Activated naive CD4-positive, alpha-beta T cell treated with anti-CD3 and anti-CD28 coated beads, Interleukin-2, amount 50 U/mL, for 72 hours (primary cell): ENCODE results near the gene TFEB. TPM values are rescaled to one million over a fixed set of nuclear protein-coding genes. Genes with fewer than 3 reads are reported as not detected.

Experiments
- ATAC-seq, 2 donors: fragments of 150-1000 bp; cut with Tn5 transposase; 2 replicates each; pipeline ENCODE4 v1.10.0; 2021; ENCODE audit warnings: mild to moderate bottlenecking in 2 of 2, moderate library complexity in 2 of 2
- DNase-seq, 2 donors: peaks; one replicate each; pipeline ENCODE4 v3.0.0; 2021 to 2022; ENCODE audit warnings: low spot score in 2 of 2
- H3K27ac Mint-ChIP-seq, 2 donors: one replicate each; pipeline ENCODE4 v1.8.0; 2022; ENCODE audit warnings: mild to moderate bottlenecking in 2 of 2, mixed read lengths in 2 of 2
- H3K36me3 Mint-ChIP-seq, 2 donors: one replicate each; pipeline ENCODE4 v1.8.0; 2022; ENCODE audit warnings: mixed read lengths in 2 of 2
- H3K9me3 Mint-ChIP-seq, 2 donors: one replicate each; pipeline ENCODE4 v1.8.0; 2022; ENCODE audit warnings: mixed read lengths in 2 of 2
- total RNA-seq, 2 donors: library from RNA; stranded (reverse); gene quantifications; one replicate each; pipeline ENCODE4 v1.2.3, GENCODE V29; 2022

The TFEB gene
- total RNA-seq, 2 donors from 2014 or later = 3.0 to 14.4 TPM

DNA sequence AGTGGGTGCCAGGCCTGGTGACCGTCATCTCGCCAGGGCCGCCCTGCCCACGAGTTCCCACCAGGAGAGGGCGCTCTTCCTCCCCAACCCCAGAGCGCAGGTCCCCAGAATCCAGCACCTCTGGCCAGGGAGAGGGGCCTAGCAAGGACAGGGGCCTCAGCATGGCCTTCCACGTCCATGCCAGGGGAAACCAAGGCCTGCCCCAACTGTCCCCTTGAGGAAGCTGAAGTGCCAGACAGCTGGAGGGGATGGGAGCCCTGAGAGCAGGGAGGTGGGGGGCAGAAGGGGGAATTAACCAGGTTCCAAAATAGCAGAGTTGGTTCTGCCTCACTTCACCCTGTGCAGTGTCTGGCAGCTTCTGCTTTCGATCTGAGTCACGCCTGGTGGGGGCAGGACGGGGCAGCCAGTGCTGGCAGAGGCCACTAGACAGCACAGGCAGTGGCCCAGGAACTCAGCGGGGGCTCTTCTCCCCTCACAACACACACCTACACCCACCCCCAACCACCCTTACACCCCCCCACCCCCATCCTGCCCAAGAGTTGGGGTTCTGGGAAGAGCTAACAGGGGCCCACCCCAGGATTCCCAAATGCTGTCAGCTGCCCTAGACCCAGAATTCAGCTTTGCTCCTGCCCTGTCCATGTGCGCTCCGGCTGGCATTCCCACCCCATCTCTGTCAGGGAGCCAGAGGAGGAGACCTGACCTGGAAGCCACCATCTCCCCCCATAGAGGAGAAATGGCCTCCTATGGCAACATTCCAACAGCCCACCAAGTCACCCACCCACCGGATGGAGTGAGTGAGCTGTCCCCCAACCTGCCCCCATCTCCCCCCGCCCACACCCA lies 29.2 kb downstream of the TFEB start:
- Mint-ChIP-seq H3K27ac (peak overlapping the region; percentile 78 to 84), H3K9me3 (no peaks in the 10 kb centered on the region), H3K36me3 (no peaks in the 10 kb centered on the region)
- peak; percentile 63 to 70 for DNase-seq
- ATAC-seq = peak; percentile 90 to 93

- no peaks in the 10 kb centered on the region for H3K36me3 Mint-ChIP-seq
- DNase-seq (no peak), ATAC-seq (no peak)
- H3K9me3 Mint-ChIP-seq = no peaks in the 10 kb centered on the region
- peak overlapping the region; percentile 51 to 78 for H3K27ac Mint-ChIP-seq
Observed at GRCh38 chr6:41705311-41705995, 30.0 kb downstream of the TFEB start.

DNA sequence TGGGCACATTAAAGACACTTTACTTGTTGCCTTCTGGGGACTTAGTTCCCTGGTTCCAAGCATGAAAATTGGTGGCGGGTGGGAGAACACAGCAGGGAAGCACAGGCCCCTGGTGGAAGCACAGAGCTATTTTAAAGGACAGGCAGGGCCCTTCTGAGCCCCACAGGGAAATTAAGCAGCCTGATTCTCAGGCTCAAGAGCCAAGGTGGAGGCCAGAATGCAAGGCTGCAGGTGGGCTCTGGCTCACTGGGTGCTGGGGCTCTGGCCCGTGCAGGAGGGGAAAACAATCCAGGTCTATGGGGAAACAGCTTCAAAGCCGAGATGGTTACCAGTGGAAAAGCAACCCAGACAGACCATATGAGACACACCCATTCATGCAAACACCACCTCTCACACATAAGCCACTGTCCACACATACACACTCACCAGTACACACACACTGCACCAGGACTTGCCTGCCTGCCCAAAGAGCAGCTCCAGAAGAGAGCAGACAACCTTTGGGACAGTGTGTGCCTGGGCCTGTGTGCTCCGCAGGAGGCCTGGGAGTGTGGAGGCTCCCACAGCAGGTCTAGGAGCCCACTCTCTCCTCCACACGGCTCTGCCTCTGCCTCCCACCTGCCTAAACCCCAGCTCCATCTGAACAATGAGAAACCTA lies 30.6 kb downstream of the TFEB start:
- Mint-ChIP-seq H3K27ac (peak overlapping the region in 1 of 2 donors; percentile 78), H3K36me3 (no peaks in the 10 kb centered on the region), H3K9me3 (no peaks in the 10 kb centered on the region)
- ATAC-seq = no peak
- no peak for DNase-seq

DNA sequence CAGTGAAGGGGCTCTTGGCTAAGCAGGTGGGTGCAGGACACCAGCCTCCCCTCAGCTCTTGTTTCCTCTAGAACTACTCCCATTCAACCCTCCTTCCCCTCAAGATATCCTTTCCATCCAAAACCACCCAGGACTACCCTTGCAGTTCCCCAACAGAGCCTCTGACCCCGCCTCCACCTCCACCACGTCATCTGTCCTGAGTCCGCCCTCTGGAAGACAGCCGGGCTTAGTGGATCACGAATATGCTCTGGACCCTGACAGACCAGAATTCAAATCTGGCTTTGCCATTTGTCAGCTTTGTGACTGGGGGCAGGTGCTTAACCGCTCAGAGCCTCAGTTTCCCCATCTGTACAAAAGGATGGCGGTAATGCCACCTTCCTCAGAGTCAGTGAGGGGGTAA lies 31.4 kb downstream of the TFEB start:
- DNase-seq = no peak
- no peak for ATAC-seq
- no peaks in the 10 kb centered on the region for H3K36me3 Mint-ChIP-seq
- no peaks in the 10 kb centered on the region for H3K9me3 Mint-ChIP-seq
- H3K27ac Mint-ChIP-seq = peak overlapping the region; percentile 4 to 84

- no peaks in the 10 kb centered on the region for H3K9me3 Mint-ChIP-seq
- no peaks in the 10 kb centered on the region for H3K36me3 Mint-ChIP-seq
- DNase-seq = no peak
- no peak for ATAC-seq
- no peak overlapping the region for H3K27ac Mint-ChIP-seq
Observed at GRCh38 chr6:41702771-41703494, 32.5 kb downstream of the TFEB start.

DNA sequence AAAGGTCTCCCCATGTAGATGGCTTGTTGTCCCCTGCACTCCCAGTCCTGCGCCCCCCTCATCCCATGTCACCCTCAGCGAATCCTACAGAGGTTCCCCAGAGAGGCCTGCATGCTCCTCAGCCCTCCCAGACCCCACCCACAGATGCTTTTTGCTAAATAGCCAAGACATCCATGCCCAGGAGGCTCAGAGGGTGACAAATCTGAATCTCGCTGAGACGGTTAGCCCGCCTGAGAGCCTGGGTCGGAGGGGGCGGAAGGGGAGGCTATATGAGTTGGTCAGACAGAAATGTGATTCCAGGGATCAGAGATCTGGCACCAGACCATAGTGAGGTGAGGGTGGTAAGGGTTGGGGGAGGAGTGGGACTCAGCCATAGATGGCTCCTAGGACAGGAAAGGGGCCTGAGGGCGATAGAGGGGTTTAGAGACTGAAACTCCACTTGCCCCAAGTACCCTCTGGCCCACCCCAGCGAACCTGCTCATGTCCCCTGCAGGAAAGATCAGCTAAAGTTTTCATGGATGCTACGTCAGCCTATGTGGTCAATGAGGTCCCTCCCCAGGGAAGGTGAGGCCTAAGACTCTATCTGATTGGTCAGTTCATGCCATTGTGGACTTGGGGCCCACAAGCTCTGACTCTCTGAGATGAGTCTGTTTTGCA lies 33.2 kb downstream of the TFEB start:
- no peaks in the 10 kb centered on the region for H3K36me3 Mint-ChIP-seq
- H3K27ac Mint-ChIP-seq = no peak overlapping the region
- H3K9me3 Mint-ChIP-seq = no peaks in the 10 kb centered on the region
- ATAC-seq (no peak), DNase-seq (no peak)

DNA sequence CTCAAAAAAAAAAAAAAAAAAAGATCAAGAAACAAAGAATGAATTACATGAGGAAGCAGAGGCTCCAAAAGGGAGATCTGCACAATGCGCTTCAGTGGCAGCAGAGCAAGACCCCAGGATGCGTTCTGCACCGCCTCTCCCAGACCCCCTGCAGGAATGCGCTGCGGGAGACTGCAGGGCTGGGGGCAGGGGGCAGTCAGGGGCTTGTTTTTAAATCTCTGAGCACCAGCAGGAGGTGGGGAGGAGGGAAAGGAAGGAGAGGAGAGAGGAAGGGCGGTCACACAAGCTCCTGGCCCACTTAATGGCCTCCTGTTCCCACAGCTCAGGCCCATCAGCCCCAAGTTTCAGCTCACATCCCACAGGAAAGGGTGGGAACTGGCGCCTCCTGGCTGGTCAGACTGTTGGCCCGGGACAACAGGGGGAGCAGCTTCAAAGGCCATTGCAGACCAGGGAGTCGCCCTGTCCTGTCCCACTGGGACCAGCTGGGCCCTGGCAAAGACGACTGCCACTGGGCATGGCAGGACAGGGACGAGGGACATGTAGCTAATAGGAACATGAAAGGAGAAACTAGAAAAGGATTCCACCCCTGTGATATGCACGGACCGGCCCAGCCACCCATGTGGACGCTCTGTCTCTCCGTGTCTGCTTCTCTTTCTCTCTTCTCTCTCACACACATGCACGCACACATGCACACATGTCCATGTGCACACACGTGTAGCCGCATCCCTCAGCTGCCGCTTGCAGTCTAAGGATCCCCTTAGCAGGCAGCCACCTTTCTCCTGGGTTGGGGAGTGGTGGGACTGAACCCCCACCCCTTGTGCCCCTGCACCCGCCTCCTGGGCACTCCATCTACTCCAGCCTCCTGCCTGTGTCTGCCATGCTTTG lies 34.7 kb downstream of the TFEB start:
- no peak for DNase-seq
- no peak for ATAC-seq
- Mint-ChIP-seq H3K27ac (no peak overlapping the region), H3K9me3 (no peaks in the 10 kb centered on the region), H3K36me3 (no peaks in the 10 kb centered on the region)

DNA sequence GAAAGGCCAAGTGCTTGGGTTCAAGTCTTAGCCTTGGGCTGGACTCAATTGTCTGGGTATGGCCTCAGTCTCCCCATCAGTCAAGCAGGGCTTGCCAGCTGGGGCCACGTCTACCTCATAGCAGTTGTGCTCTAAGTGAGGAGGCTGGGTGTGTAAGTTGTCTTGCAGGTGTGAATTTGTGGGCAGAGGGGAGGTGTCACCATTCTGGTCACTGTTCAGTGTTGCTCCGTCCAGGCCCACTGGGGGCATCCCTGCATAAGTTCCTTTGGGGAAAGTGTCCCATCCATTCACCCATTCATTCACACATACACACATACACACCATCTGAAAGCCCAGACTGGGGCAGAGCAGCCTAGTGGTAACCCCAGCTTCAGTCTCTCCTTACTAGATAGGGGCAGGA lies 36.3 kb downstream of the TFEB start:
- H3K27ac Mint-ChIP-seq = no peak overlapping the region
- no peaks in the 10 kb centered on the region for H3K36me3 Mint-ChIP-seq
- H3K9me3 Mint-ChIP-seq = no peaks in the 10 kb centered on the region
- ATAC-seq (no peak), DNase-seq (no peak)

- no peak for DNase-seq
- Mint-ChIP-seq H3K36me3 (no peaks in the 10 kb centered on the region), H3K27ac (peak overlapping the region in 1 of 2 donors; percentile 23), H3K9me3 (no peaks in the 10 kb centered on the region)
- no peak for ATAC-seq
Observed at GRCh38 chr6:41697861-41698781, 37.3 kb downstream of the TFEB start.

DNA sequence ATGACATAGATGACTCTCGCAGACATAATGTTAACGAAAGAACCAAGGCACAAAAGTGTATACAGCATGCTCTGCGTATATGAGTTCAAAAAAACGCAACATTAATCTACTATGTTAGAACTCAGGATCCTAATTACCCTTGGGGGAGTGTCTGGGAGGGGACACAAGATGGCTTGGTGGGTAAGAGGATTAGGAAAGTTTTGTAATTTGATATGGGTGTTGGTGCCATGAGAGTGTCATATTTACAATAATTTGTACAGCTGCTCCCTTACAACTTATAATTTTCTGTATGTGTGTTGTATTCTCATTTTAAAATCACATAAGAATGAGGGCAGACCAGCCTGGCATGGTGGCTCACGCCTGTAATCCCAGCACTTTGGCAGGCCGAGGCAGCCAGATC lies 38.6 kb downstream of the TFEB start:
- Mint-ChIP-seq H3K9me3 (no peaks in the 10 kb centered on the region), H3K36me3 (no peaks in the 10 kb centered on the region), H3K27ac (no peak overlapping the region)
- ATAC-seq = no peak
- DNase-seq = no peak

GRCh38 chr6:41695825-41696224 lies 39.6 kb downstream of the TFEB start:
- no peaks in the 10 kb centered on the region for H3K9me3 Mint-ChIP-seq
- no peak for ATAC-seq
- H3K27ac Mint-ChIP-seq = no peak overlapping the region
- H3K36me3 Mint-ChIP-seq = no peaks in the 10 kb centered on the region
- no peak for DNase-seq

- DNase-seq (no peak), ATAC-seq (no peak)
- Mint-ChIP-seq H3K27ac (peak overlapping the region in 1 of 2 donors; percentile 62), H3K36me3 (no peaks in the 10 kb centered on the region), H3K9me3 (no peaks in the 10 kb centered on the region)
Observed at GRCh38 chr6:41694815-41695526, 40.4 kb downstream of the TFEB start.

DNA sequence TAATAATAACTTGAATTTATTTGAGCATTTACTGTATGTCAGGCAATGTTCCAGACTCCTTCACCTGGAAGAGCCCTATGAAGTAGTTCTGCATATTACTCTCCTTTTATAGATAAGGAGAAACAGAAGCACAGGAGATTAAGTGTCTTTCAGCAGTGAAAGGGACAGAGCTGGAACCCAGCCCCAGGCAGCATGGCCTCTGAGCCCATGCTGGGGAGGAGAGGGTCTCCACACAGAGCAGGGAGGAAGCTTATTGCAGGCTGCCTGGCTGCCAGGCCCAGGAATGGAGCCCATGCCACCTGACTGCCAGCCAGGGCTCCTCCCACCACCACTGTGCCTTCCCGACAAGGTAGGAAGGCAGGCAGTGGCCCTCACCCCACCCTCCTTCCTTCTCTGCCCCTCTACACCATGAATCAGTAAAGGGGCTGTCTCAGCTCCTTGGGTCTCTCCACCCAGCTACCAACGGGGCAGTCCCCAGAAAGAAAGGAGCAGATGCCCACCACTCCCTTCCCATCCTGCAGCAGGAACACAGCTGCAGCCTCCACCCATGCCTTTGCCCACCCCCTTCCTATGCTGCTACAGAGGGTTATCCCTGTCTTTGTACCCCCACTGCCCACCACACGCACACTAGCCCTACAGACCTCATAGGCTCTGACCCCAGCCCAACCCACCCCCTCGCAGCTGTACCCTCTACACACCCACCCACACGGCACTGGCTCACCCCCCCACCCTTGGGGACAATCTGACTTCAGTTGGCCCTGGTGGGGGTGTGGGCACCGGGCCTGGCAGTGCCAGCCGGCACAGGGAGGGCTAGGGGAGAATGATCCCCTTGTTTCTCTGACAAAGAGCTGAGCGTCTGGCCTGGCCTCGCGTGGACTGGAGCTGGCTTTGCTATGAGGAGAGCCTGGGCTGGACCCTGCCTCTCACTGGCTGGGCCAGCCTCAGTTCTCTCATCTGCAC lies 41.8 kb downstream of the TFEB start:
- no peaks in the 10 kb centered on the region for H3K9me3 Mint-ChIP-seq
- no peak for DNase-seq
- no peak for ATAC-seq
- no peaks in the 10 kb centered on the region for H3K36me3 Mint-ChIP-seq
- peak overlapping the region in 1 of 2 donors; percentile 77 for H3K27ac Mint-ChIP-seq
